HG02678 (cell line): ENCODE data around the gene KIF13A.
A peak's percentile ranks its signal among the peaks of the same experiment; 100 is the strongest.
"Not testable (repeated sequence)": the region's sequence is repeated elsewhere in the genome, so short reads cannot be mapped to it uniquely, and the experiment has no call there.

Experiments
- ATAC-seq: cut with Tn5 transposase; IDR thresholded peaks from one replicate; pipeline ENCODE4 v1.9.1; 2021; ENCODE audit warnings: mild to moderate bottlenecking, moderate library complexity; ENCODE audit not compliant: unreplicated experiment

The KIF13A gene

DNA sequence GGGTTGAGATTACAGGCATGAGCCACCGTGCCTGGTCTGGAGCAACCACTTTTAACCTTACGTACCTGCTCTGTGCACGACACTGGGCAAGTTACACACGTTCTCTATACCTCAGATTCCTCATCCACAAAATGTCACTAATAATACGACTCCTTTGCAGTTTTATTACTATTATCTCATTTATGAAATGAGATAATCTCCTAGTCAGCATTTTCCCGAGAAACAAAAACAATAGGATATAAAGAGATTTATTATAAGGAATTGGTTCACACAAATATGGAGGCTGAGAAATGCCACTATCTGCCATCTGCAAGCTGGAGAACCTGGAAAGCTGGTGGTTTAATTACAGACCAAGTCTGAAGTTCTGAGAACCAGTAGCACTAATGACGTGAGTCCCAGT, 12.0 kb upstream of the KIF13A start:
- ATAC-seq = no peak

DNA sequence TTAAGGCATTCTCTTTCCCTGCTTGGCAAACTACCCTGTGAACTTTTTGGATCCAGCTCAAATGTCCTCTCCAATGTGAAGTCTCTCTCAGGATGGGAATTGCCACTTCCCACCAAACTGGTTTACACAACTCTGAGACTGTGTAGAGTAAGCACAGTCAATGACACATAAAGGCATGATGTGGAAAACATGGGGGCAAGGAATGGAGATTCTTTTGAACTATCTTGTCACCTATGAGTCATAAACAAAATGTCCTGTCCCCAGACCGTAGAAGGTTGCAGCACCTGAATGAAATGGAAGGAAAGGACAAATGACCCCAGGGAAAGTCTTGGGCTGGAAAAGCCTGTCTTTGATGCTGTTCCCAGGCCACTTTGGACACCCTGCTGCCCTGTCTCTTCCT, 11.0 kb upstream of the KIF13A start:
- ATAC-seq = no peak

DNA sequence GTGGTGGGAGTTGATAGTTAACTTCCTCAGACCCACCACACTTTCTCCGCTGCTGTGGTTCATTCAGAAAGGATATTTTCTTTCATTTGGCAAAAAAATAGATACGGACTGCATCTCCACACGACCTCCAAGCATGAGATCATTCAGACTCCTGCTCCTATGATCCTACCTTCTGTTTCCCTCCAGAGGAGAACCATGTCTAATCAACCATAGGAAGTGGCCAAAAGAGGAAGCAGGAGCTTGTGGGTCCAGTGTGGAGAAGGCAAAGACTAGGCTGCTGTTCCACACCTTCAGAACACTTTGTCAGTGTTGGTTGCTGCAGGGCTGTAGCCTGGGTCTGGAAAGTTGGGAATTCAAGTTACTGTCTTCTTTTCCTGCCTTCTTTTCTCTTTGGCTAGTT, 10.6 kb upstream of the KIF13A start:
- ATAC-seq = no peak

DNA sequence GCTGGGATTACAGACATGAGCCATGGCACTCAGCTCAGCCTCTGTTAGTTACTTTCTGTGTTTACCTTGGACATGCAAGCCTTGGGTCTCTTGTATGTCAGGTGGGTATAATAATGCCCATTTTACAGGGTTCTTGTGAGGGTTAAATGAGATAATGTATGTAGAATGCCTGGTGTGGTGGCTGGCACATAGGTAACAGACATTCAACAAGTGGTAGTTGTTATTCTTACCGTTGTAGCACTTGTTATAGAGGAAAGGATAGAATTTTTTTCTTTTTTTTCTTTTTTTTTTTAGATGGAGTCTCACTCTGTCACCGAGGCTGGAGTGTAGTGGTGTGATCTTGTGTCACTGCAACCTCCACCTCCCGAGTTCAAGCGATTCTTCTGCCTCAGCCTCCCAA, 8.0 kb upstream of the KIF13A start:
- ATAC-seq = no peak

DNA sequence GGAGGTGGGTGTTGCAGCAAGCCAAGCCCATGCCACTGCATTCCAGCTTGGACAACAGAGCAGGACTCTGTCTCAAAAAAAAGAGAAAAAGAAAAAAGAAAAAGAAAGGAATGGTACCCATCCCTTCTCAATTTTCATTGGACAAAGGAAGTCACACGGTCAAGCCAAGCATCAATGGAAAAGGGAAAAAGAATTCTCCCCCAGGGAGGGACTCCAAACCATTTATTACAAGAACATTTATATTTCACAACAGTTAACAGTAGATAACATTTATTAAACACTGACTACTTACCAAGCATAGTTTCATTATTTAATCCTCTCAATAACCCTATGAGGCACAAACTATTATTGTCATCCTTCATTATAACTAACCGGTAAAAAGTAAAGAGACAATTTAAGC, 6.6 kb upstream of the KIF13A start:
- ATAC-seq = no peak

DNA sequence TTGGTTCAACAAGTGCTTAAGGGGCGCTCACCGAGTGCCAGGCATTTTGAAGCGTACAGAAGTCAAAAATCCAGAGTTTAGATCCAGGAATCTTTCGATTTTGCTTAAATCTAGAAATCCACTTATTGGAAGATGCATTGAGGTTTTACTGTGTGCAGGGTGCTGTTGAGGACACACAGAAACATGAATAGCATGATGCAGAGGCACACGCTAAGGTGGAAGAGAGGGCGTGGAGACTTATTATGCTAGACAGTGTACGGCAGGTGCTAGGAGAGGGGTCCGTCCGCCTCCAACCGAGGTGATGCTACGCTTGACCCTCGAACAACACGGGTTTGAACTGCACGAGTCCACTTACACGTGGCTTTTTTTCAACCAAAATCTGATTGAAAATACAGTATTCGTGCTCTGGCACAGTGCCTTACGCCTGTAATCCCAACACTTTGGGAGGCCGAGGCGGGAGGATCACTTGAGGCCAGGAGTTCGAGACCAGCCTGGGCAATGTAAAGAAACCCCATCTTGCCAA, 1.0 kb upstream of the KIF13A start:
- ATAC-seq = no peak

DNA sequence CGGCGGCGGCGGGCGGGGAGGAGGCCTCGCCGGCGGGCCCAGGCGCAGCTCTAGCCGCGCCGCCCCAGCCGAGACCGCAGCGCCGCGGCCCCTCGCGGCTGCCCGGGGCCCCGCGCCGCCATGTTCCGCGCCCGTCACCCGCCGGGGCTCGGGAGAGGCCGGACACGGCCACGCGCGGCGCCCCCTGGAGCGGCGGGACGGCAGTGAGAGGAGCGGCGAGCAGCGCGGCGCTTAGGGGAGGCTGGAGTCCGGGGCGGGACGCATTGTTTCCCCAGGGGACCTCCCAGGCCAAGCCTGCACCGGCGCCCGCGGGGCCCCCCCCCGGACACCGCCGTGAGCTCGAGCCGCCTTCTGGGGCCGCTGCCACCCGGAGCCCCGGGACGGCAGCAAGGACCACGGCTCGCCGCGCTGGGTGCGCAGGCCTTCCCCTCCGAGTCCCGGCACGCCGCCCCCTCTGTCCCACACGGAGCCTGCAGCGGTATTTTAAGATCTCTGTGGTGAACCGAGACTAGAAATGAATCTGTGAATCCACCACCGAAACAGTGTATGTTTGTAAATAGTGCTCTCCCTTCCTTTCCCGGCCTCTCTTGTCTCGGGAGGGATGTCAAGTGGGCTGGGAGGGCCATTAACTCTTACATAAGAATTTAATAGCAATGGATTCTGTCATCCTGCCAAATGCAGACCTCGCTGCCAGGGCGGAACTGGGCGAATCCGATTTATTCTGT, 424 bp upstream of the KIF13A start:
- ATAC-seq = peak; percentile 74

DNA sequence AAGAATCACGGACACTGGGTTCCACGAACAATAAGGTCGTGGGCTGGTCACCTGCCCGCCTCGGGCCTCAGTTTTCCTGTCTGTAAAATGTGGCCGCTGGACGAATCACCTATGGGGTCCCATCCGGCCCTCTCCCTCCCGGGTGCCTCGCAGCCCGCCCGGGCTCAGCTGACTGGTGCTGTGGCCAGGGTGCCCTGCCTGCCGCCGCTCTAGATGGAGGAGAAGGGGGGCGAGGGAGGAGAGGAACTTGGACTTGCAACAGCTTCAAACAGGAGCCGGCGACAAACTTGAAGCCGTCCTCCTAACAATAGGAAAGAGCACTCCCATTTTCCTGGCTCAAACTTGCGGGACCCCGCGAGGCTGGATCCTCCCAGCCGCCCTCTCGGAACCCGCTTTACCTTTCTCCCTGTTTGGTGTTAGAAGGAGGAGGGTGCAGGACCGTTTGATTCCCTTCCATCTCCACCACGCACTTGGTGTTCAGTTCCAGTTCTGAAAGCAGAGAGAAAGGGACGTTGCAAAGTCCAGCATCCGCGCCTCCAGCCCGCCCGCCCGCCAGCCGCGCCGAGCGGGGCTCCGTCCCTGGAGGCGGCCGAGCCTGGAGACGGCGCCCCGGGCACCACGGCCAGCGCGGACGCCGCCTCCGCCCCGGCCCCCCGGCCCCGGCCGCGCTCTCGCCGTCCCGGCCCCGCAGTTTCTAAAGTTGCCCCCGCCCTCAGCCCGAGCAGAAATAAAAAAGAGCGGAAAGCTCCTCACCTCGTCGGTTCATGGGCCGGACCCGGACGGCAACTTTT, 584 bp downstream of the KIF13A start:
- ATAC-seq = peak; percentile 17

DNA sequence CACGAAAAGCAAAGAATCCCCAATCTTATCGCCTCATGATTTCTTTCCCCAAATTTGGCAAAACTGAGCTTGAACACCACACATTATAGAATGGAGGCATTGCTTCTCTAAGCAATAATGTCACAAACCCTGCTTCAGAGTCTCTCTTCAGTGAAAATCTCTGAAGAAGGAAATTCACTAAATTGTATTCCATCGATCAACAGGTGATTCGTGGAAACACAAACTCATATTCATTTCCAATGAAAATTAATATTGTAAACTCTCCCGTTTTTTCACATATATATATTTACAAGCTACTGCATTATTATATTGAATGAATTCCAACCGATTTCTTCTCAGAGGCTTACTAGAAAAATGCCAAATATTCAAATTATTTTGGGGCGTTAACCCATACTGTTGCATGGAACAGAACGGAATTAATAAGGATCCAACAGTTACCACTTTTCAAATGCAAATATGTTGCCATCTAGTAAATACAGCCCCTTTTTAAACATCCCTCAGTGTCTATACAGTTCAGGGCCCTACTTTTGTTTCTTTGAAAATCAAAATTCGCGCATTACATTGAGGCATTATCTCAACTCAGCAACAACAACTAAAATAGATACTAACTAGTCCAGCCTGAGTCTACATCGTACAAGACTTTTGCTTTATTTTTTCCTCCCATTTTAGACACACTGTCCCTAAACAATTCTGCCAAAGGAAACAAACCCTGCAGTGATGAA, 1.3 kb downstream of the KIF13A start:
- ATAC-seq = no peak

DNA sequence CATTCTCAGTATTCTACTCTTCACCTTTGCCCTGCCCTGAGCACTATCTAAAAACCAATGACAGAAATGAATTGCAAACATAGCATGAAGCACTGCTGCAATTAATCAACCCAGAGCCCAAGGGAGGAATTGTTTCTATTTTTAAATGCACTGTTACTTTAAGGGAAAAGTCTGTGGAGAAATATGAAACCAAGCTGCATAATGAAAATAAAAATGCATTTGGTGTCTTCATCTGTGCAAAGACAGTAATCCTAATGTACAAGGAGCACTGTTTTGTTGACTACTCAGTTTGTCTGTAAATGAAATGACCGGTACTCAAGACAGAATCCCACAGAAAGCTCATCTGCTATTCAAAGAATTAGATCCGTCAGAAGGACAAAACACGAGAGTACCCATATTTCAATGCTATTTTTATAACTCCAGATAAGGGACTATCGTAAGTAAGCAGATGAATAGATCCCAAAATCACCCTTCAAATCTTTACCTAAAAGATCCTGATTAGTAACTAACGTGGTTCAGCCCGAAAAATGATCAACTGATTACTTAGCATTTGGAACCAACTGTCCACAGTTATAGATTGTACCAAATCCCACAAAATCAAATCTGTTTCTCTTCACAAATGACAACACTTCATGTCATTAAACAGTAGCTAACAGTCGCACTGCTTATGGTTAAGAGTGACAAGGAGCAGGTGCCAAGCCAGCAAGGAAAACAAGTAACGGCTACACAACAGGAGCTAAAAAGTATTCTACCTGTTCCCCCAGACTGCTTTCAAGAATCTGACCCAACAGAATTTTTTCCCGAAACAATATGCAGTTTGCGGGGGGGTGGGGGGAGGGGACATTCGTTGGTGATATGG, 2.4 kb downstream of the KIF13A start:
- ATAC-seq = no peak

DNA sequence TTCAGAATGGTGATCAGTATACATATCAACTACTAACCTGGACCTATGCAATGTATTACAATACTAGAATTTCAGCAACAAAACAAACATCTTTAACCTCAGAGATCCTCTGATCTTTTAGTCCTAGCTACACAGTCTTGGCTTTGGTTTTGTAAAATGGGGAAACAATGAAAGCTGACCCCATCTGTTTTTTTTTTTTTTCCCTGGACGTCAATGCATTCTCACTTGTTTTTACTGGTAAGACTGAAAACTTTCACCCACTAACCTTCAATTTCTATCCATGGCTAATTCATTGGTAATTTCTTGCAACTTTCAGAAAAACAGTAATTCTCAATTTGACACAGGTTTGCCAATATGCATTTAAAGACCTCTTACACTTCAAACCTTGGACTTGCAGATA, 3.0 kb downstream of the KIF13A start:
- no peak for ATAC-seq

DNA sequence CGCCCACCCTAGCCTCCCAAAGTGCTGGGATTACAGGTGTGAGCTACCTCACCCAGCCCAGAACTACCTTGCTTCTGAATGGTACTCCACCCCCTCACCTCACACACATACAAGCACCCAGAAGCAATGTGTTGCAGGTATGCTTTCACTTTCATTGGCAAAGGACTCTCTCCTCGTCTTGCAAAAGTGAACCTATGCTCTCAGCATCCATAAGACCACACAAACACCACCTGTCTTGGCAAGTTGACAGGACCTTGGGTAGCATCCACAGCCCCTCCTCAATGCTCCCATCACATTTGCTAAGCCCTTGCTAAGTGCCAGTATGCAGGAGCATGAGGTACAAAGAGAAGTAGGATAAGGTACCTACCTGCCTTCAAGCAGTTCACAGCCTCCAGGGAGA, 3.7 kb downstream of the KIF13A start:
- ATAC-seq = no peak

DNA sequence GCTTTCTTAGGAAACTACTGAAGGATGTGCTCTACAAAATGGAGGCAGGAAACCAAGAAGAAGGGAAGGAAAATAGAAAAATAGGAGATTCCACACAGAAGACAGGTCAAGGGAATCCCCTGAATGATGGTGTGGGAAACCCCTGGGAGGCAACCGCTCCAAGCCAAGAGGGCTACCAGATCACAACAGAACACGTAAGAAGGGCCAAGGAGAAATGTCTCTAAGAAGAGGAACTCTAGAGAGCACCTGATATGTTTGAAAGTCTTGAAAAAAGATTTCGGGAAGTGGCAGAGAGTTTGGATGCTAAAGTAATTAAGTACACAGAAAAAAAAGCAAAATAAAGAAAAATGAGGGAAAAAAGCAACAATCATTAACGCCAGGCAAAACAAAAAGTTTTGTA, 7.1 kb downstream of the KIF13A start:
- ATAC-seq = no peak

DNA sequence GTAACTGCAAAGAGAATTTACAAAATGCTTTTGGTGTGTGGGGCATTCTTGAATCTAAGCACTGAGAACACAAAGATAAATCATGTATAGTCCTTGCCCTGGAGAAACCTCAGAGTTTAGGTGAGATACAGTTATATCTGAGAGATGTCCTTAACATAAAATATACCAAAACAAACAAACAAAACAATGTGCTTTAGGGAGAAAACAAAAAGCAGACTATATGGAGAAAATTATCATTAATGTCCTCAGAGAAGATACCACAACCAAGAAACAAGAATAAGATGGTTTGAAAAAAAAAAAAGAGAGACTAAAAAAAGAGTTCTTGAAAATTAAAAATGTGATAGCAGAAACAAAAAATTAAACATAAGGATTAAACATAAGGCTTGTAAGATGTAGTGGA, 8.0 kb downstream of the KIF13A start:
- ATAC-seq = no peak

DNA sequence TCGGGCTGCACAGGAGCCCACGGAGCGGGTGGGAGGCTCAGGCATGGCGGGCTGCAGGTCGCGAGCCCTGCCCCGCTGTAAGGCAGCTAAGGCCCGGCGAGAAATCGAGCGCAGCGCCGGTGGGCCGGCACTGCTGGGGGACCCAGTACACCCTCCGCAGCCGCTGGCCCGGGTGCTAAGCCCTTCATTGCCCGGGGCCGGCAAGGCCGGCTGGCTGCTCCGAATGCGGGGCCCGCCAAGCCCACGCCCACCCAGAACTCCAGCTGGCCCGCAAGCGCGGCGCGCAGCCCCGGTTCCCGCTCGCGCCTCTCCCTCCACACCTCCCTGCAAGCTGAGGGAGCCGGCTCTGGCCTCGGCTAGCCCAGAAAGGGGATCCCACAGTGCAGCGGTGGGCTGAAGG, 11.2 kb downstream of the KIF13A start:
- not testable (repeated sequence) for ATAC-seq

DNA sequence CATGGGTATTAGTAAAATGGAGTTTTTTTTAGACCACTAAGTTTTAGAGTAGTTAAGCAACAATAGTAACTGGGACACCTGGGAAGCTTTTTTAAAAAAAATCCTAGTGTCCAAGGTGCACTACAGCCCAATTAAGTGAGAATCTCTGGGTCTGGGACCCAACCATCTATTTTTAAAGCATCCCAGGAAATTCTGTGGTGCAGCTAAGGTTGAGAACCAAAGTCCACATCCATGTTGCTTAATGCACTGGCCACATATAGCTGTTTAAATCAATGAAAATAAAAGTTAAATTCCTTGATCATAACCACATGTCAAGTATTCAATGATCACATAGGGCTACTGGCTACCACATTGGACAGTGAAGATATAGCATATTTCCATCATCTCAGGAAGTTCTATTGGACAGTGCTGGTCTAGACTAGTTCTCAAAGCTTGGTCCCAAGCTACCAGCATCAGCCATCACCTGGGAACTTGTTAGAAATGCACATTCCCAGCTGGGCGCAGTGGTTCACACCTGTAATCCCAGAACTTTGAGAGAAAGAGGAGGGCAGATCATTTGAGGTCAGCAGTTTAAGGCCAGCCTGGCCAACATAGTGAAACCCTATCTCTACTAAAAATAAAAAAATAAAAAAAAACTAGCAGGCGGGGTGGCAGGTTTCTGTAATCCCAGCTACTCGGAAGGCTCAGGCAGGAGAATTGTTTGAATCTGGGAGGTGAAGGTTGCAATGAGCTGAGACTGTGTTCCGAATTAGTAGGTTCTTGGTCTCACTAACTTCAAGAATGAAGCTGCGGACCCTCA, 12.7 kb downstream of the KIF13A start:
- no peak for ATAC-seq

DNA sequence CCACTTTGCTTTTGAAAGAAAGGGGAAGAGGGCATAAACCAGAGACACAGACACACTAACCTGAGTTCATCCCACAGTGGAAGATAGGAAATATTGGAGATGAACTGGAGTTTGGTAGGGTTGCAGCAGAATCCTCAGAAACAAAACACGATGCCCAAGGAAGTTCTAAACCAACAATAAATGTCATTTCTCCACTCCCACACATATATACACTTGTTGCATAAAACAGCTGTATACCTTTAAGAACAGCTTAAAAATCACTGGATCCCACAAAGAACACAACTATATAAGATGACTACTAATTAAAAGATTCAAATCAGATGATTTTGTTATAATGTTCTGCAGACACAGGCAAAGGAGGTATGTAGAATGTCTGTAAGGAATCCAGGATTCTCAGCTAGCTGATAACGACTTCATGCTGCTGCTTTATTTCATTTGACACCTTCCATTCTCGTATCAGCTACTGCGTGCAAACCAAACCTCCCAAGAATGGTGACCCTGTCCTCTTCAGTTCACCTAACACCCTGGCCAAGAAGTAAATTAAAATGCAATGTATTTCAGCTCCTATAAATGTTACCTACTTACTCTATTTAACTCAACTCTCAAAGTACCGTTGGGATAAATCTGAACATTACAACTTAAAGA, 14.3 kb downstream of the KIF13A start:
- ATAC-seq = no peak

DNA sequence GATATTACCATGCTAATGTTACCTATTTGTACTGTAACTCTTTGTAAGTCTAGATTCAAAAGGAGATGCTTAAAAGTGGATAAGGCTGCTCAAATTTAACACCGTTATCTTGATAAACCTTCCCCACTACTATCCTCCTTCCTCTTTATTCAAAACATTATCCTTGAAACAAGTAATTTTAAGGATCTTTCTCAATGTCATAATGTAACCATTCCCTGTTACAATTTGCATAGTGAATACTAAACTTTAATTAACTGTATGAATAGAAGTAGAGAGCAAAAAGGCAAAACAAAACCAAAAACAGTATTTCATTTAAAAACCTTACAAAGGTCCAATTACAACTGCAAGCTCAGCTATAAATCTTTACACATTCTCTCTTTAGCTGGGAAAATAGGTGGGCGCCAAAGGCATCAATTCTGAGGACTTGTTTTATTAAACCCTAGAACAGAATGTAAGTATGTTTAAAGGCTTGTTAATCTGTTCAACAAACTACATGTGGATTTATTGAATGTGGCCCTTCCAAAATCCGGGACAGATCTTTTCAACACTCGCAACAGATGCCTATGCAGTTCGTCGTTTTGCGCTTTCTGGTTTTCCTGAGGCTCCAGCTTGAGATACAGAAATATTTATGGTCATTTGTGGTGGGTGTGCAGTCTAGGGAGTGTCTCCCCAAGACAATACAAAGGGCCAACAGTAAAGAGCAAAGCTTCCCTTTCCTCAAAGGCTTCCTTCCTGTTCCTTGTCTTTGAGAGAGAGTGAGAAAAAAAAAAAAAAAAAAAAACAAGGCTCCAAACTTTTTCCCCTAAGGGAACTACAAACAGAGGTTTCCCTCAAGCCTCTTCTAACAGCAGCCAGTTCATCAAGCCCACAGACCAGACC, 15.1 kb downstream of the KIF13A start:
- no peak for ATAC-seq
